AG04450 (cell line): ENCODE measurements around the gene COLEC11. TPM values are rescaled to one million over a fixed set of nuclear protein-coding genes. Genes with fewer than 3 reads are reported as not detected.
A peak's percentile ranks its signal among the peaks of the same experiment; 100 is the strongest.
"Not testable (repeated sequence)": the region's sequence is repeated elsewhere in the genome, so short reads cannot be mapped to it uniquely, and the experiment has no call there.

Experiments used
- CTCF ChIA-PET: fragments of 300-600, 350-600 bp; formaldehyde crosslinking; extraction: SDS; loops from one replicate; lab custom pipeline; 2022; ENCODE audit warnings: antibody characterized with exemption, inconsistent platforms; lab: Charles Lee
- POLR2A ChIA-PET: fragments of 350-600 bp; formaldehyde crosslinking; extraction: SDS; loops from one replicate; lab custom pipeline; 2021; ENCODE audit warnings: antibody characterized with exemption, inconsistent platforms; lab: Yijun Ruan, JAX
- DNase-seq: peaks from one replicate; pipeline ENCODE4 v3.0.0-alpha.2; 2011; ENCODE audit warnings: low read depth, low spot score
- H3K27ac ChIP-seq: one replicate; pipeline ENCODE4 v1.5.1; 2012; ENCODE audit warnings: low read depth, low read length, control low read depth
- H3K27me3 ChIP-seq: one replicate; pipeline ENCODE4 v1.6.0; 2012; ENCODE audit warnings: low read length; ENCODE audit not compliant: control insufficient read depth, insufficient read depth
- H3K4me3 ChIP-seq: 2 replicates; pipeline ENCODE4 v1.5.1; 2011; ENCODE audit warnings: mild to moderate bottlenecking, low read depth, low read length, control low read depth
- H3K9me3 ChIP-seq: 2 replicates; pipeline ENCODE4 v1.5.1; 2012; ENCODE audit warnings: low read length; ENCODE audit not compliant: control insufficient read depth, insufficient read depth
- polyA plus RNA-seq: library from polyadenylated mRNA; depleted of rRNA; stranded (reverse); fragments of >200 nt; gene quantifications from 2 replicates; pipeline ENCODE4 v1.2.3, GENCODE V29; 2011
- TF ChIP-seq, protein P1 (sequence below): IDR thresholded peaks from 2 replicates; pipeline ENCODE4 v1.5.1; 2011; ENCODE audit warnings: low read depth, low read length, control low read depth, inconsistent platforms

COLEC11 gene
- polyA plus RNA-seq, 1 experiment = 0.68 TPM

DNA sequence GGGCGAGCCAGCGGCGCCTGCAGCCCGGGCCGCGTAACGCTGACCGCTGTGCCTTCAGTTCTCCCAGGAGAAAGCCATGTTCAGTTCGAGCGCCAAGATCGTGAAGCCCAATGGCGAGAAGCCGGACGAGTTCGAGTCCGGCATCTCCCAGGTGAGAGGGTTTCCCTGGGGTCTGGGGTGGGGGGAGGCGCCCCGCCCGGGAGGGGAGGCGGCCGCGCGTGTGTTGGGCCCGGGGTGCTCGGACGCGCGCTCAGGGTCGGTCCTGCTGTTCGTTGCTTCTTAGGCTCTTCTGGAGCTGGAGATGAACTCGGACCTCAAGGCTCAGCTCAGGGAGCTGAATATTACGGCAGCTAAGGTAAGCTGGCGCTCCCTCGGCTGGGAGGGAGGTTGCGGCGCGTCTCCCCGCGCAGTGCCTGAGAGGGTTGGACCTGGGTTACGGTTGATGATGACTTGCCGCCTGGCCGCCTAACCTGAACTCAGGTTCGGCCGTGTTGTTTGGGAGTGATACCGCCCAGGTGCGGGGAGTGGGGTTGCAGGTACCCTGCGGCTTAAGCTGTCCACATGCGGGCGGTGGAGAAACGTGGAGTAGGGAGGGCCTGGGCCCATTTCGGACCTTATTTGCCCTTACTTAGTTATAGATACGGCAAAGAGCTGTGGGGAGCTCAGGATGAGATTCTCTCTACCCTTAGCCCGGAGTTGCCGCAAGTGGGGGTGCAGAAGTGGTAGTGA is 19.2 kb upstream of the COLEC11 start:
- POLR2A ChIA-PET = interaction anchor here (0.9 to 2.7 kb wide), 4 partner anchors 9 to 76 kb away, joined by 3 to 17 read pairs (median 10); partner anchors contain the start of gene RNASEH1
- Histone ChIP-seq H3K9me3 (peaks cover 6% of the 10 kb centered on the region; the same call in 1 of the 2 replicates), H3K27me3 (no peaks in the 10 kb centered on the region), H3K4me3 (peak overlapping the region; percentile 97), H3K27ac (peak overlapping the region; percentile 70)
- no peak for DNase-seq
- TF ChIP-seq, protein P1, sequence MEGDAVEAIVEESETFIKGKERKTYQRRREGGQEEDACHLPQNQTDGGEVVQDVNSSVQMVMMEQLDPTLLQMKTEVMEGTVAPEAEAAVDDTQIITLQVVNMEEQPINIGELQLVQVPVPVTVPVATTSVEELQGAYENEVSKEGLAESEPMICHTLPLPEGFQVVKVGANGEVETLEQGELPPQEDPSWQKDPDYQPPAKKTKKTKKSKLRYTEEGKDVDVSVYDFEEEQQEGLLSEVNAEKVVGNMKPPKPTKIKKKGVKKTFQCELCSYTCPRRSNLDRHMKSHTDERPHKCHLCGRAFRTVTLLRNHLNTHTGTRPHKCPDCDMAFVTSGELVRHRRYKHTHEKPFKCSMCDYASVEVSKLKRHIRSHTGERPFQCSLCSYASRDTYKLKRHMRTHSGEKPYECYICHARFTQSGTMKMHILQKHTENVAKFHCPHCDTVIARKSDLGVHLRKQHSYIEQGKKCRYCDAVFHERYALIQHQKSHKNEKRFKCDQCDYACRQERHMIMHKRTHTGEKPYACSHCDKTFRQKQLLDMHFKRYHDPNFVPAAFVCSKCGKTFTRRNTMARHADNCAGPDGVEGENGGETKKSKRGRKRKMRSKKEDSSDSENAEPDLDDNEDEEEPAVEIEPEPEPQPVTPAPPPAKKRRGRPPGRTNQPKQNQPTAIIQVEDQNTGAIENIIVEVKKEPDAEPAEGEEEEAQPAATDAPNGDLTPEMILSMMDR = no peak
- CTCF ChIA-PET = interaction anchor here (0.6 to 1.8 kb wide), 3 partner anchors 75 to 152 kb away, joined by 3 read pairs; no protein-coding TSS in a partner anchor

DNA sequence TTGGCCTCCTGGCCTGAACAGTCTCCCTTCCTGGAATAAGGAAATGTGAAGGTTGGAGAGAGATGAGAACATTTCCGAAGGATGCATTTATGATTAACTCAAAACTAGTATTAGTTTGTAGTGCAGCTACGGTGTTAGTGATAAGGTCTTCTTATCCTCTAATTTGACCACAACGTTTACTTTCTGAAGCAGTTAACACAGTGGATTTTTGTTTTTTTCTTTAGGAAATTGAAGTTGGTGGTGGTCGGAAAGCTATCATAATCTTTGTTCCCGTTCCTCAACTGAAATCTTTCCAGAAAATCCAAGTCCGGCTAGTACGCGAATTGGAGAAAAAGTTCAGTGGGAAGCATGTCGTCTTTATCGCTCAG is 18.7 kb upstream of the COLEC11 start:
- not testable (repeated sequence) for DNase-seq, H3K9me3 ChIP-seq, H3K27me3 ChIP-seq
- ChIA-PET POLR2A (interaction anchor here (0.9 to 2.7 kb wide), 4 partner anchors 9 to 75 kb away, joined by 3 to 17 read pairs (median 10); partner anchors contain the start of gene RNASEH1), CTCF (interaction anchor here (0.6 to 1.8 kb wide), 3 partner anchors 75 to 152 kb away, joined by 3 read pairs; no protein-coding TSS in a partner anchor)
- H3K4me3 ChIP-seq = peak overlapping the region; percentile 97
- H3K27ac ChIP-seq = peak overlapping the region; percentile 70

DNA sequence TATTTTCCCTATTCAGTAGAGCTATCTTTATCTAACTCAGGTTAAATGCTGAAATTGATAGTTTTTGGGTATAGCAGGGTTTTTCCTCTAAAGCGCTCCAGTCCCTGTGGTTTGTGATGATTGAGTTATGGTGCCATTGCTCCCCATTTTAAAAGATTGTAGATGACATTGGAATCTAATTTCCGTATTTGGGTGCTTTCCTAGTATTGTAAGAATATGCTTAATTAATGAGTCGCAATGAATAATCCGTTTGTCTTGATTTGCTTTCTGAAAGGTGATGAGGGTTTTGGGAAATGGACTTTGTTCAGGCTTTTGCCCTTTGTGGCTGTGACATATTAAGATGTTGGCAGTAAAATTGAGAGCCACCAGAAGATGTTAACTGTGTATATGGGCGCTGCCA is 15.9 kb upstream of the COLEC11 start:
- Histone ChIP-seq H3K9me3 (peaks cover 6% of the 10 kb centered on the region; the same call in 1 of the 2 replicates), H3K27me3 (no peaks in the 10 kb centered on the region), H3K4me3 (peak overlapping the region; percentile 36), H3K27ac (no peak overlapping the region)
- ChIA-PET POLR2A (no interaction called here), CTCF (interaction anchor here (0.8 to 1.4 kb wide), 2 partner anchors 73 to 155 kb away, joined by 3 to 4 read pairs; no protein-coding TSS in a partner anchor)
- TF ChIP-seq, protein P1 = no peak
- no peak for DNase-seq

DNA sequence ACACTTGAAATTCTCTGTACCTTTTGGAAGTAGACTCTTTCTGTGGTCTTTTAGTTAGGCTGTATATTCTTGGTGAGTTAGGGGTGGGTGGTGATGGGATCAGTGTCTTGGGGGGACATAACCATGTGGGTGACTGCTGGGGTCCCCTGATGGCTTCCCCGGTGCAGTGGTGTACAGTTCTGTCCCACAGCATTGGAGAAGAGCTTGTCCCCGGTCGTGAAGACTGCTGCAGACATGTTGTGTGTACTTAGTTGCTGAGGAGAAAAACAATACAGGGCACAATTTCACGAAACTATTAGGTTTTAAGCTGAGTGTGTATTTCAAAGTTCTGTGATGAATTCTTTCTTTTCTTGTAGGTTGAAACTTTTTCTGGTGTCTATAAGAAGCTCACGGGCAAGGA is 14.5 kb upstream of the COLEC11 start:
- CTCF ChIA-PET = interaction anchor here (1.4 kb wide), 1 partner anchor 156 kb away, joined by 4 read pairs; no protein-coding TSS in a partner anchor
- Histone ChIP-seq H3K27ac (no peak overlapping the region), H3K9me3 (no peaks in the 10 kb centered on the region; the same call in 1 of the 2 replicates), H3K27me3 (no peaks in the 10 kb centered on the region), H3K4me3 (no peak overlapping the region)
- TF ChIP-seq, protein P1 = no peak
- no peak for DNase-seq
- POLR2A ChIA-PET = no interaction called here

DNA sequence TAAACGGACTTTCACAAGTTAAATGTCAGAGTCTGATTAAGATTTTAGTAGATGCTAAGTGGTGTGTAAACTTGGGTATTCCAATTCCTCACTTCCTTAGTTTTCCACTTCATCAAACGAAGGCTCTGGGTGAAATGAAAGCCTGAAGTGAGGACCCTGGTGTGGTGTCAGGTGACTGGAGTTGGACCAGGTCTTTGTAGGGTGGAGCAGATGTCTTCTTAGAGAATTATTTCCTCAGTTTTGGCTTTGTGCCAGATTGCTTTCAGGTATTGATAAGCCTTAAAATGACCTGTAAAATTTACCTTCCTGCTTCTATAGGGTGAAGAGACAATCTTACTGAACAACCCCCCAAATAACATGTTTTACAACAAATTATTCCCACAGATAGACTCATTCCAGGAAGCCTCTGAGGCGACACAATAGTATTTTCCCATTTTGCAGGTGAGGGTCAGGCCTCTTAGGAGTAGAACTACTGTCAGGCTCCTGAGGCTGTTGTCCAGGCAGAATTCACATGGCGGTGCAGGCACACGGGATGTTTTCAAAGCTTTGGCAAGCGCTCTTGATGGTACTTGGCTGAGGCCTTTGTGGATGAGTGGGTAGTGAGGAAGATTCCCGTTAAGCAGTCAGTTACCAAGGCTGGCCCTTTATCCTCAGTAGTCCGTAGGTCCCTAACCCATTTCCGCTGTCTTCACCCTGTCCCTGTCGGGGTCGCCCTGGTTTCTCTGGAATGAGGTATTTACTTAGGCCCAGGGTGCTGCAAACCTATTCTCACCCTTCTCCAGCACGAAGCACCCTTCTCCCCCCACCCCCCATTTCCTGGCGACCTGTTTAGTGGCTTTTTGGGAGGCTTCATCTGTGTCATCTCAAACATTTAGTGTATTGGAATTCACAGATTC is 13.3 kb upstream of the COLEC11 start:
- DNase-seq = no peak
- Histone ChIP-seq H3K27ac (no peak overlapping the region), H3K9me3 (no peaks in the 10 kb centered on the region), H3K4me3 (no peak overlapping the region), H3K27me3 (no peaks in the 10 kb centered on the region)
- TF ChIP-seq, protein P1 = no peak
- CTCF ChIA-PET = no interaction called here
- POLR2A ChIA-PET = no interaction called here
